ENCODE results near the gene CKLF.

GRCh38 chr16:66534376-66534799 is 18.0 kb upstream of the CKLF start:
- no peak for TF ChIP-seq CTCF (conservative IDR thresholded peaks at IDR 0.05)
- TF ChIP-seq EZH2 (IDR thresholded peaks at IDR 0.05; ENCODE audit: low read depth) = no peak

Data from PC-9 (cell line).